PFSK-1 (cell line): ENCODE data around the gene ERICH4.

Source experiments
- FOXP2 ChIP-seq: optimal IDR thresholded peaks from 2 replicates; pipeline ENCODE3; 2011; ENCODE audit warnings: borderline replicate concordance, control low read depth, inconsistent platforms; ENCODE audit not compliant: insufficient read depth; ENCODE audit errors: extremely low read length, extremely low read depth
- POLR2AphosphoS5 ChIP-seq: IDR thresholded peaks from 2 replicates; pipeline ENCODE4 v1.6.1; 2012; ENCODE audit warnings: low read depth, mild to moderate bottlenecking, control low read depth, low read length, moderate library complexity
- SIN3A ChIP-seq: IDR thresholded peaks from 2 replicates; pipeline ENCODE4 v1.6.1; 2012; ENCODE audit warnings: mild to moderate bottlenecking, low read length, moderate library complexity, borderline replicate concordance; ENCODE audit not compliant: insufficient read depth
- TAF1 ChIP-seq: IDR thresholded peaks from 2 replicates; pipeline ENCODE4 v1.6.1; 2012; ENCODE audit warnings: low read length, control low read depth, borderline replicate concordance; ENCODE audit not compliant: insufficient read depth
- TF ChIP-seq, protein P1 (sequence below), 2 experiments: IDR thresholded peaks; 2 replicates each; pipeline versions ENCODE4 v1.6.1 to v1.8.0; 2011 to 2012; ENCODE audit warnings: low read depth in 2 of 2, low read length in 2 of 2, control low read depth in 1 of 2, inconsistent platforms in 1 of 2, mild to moderate bottlenecking in 1 of 2, moderate library complexity in 1 of 2; ENCODE audit not compliant: insufficient read depth in 1 of 2

ERICH4 gene

DNA sequence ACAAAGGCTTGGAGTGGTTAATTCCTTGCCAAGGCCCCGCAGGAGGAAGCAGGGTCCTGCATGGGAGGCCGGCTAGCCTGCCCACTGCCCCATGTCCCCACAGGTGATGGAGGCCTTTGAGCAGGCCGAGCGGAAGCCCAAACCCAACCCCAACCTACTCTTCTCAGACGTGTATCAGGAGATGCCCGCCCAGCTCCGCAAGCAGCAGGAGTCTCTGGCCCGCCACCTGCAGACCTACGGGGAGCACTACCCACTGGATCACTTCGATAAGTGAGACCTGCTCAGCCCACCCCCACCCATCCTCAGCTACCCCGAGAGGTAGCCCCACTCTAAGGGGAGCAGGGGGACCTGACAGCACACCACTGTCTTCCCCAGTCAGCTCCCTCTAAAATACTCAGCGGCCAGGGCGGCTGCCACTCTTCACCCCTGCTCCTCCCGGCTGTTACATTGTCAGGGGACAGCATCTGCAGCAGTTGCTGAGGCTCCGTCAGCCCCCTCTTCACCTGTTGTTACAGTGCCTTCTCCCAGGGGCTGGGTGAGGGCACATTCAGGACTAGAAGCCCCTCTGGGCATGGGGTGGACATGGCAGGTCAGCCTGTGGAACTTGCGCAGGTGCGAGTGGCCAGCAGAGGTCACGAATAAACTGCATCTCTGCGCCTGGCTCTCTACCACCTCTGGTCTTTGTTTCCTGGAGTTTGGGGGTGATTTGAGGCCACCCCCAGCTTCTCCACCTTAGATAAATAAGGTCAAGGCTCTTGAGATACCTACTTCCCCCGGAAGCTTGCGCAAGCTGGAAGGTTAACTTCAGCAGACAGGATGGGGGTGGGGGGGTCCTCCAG, 18.4 kb upstream of the ERICH4 start:
- TF ChIP-seq FOXP2 (no peak), POLR2AphosphoS5 (no peak), TAF1 (no peak), SIN3A (no peak)
- TF ChIP-seq, protein P1, sequence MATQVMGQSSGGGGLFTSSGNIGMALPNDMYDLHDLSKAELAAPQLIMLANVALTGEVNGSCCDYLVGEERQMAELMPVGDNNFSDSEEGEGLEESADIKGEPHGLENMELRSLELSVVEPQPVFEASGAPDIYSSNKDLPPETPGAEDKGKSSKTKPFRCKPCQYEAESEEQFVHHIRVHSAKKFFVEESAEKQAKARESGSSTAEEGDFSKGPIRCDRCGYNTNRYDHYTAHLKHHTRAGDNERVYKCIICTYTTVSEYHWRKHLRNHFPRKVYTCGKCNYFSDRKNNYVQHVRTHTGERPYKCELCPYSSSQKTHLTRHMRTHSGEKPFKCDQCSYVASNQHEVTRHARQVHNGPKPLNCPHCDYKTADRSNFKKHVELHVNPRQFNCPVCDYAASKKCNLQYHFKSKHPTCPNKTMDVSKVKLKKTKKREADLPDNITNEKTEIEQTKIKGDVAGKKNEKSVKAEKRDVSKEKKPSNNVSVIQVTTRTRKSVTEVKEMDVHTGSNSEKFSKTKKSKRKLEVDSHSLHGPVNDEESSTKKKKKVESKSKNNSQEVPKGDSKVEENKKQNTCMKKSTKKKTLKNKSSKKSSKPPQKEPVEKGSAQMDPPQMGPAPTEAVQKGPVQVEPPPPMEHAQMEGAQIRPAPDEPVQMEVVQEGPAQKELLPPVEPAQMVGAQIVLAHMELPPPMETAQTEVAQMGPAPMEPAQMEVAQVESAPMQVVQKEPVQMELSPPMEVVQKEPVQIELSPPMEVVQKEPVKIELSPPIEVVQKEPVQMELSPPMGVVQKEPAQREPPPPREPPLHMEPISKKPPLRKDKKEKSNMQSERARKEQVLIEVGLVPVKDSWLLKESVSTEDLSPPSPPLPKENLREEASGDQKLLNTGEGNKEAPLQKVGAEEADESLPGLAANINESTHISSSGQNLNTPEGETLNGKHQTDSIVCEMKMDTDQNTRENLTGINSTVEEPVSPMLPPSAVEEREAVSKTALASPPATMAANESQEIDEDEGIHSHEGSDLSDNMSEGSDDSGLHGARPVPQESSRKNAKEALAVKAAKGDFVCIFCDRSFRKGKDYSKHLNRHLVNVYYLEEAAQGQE (IDR thresholded peaks at IDR 0.05; ENCODE audit: insufficient read depth in 1 of 2, low read depth in 2 of 2, low read length in 2 of 2) = no peak

DNA sequence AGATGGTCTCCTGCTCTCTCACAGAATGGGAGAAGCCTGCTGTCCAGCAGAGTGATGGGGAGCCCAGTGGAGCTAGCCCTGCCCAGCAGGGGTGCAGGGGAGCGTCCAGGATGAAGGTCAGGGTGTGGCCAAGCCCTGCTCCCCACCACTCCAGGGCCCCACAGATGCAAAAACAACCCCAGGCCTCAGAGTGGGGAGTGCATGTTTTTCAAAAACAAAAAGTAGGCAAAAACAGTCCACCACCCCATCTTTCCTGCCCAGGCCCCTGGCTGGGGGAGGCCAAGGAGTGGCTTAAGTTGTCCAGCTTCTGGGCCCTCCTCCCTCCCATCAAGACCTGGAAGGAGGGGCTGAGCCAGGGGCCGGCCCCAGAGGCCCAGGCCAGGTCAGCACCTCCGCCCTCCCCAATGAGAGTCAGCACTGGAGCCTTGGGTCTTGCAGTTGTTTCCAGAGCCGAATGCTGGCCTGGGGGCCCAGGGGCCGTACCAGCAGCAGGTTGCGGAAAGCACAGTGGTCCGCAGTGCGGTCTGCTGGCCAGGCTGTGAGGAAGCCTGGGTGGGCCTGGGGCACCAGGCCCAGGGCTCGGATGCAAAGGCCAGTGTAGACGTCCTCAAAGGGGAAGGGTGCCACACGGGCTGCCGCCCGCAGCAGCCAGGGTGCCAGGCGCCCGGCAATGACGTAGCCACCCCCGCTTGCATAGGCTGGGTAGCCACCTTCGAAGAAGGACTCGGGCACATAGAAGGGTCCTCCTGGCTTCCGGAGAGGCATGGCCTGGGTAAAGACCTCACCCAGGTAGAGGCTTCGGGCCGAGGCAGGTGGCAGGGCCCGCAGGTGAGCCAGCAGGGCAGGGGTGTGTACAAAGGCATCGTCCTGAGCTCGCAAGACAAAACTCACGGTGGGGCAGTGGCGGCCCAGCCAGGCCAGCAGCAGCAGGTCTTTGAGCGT, 17.5 kb upstream of the ERICH4 start:
- TF ChIP-seq FOXP2 = no peak
- TF ChIP-seq, protein P1 (IDR thresholded peaks at IDR 0.05; ENCODE audit: insufficient read depth in 1 of 2, low read depth in 2 of 2, low read length in 2 of 2) = no peak
- no peak for TF ChIP-seq POLR2AphosphoS5
- no peak for TF ChIP-seq TAF1
- no peak for TF ChIP-seq SIN3A

DNA sequence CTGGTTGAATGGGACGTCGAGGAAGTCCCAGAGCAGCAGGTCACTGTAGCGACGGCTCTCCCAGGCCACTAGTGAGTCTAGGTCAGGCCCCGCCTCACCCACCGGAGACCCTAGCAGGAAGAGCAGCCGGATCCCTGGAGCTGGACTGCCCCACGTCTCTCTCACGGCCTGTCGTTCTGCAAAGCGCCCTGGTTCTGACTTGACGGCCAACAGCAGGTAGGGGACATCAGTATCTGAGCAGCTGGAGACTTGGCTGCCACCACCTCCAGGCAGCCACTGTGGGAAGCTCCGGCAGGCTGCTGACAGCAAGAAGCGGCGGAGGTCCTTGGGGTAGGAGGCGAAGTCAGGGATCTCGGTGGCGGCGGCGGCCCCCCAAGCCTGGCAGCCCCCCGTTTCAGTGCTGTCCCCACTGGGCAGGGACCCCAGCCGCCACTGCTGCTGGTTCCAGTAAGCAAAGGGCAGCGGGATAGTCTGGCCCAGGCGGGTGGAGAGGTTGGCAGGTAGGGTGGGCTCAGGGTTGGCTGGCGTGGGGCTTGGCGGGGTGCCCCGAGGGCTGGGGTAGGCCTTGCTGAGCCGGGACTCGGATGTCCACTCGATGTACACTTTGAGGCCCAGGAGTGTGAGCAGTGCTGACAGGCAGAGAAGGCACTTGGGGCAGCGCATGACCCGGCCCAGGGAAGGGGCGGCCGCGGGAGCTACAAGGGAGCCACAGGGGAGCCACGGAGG, 16.7 kb upstream of the ERICH4 start:
- TF ChIP-seq, protein P1 (IDR thresholded peaks at IDR 0.05; ENCODE audit: insufficient read depth in 1 of 2, low read depth in 2 of 2, low read length in 2 of 2) = no peak
- no peak for TF ChIP-seq POLR2AphosphoS5
- TF ChIP-seq SIN3A = no peak
- no peak for TF ChIP-seq TAF1
- TF ChIP-seq FOXP2 = no peak

DNA sequence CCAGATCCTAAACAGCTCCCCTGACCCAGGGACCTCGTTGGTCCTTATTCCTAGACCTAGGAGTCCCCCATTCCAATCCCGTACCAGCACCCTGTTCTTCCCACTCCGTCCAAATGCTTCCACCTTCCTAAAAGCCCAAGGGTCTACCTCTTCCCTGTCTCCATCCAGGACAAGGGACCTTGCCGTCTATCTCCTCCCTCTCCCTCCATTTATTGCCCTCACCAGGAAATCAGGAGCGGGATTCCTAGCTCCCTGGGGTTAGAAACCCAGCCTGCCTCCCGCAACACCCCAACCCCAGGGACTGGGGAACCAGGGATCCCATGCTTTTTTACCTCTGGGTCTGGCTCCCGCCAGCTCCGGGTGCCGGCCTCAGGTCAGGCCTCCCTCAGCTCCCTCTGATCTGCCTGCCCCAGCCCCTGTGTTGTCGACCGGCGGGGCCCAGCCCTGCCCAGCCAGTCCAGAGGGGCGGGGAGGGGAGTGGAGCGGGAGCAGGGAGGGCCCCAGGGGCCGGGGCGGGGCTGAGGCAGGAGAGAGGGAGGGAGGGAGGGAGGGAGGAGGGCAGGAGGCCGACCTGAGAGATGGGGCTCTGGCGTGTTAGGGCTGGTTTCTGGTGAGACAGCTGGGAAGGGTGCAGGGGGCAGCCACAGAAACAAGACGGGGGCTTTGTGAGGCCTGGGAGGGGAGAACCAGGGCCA, 15.9 kb upstream of the ERICH4 start, which contains the start of gene B3GNT8:
Gene B3GNT8 (minus strand): TSS at position 423 of the 695 bp plus-strand sequence. CDS start 596 bp downstream, outside the sequence.
- no peak for TF ChIP-seq FOXP2
- TF ChIP-seq POLR2AphosphoS5 = no peak
- TF ChIP-seq SIN3A = no peak
- TF ChIP-seq, protein P1 (IDR thresholded peaks at IDR 0.05; ENCODE audit: insufficient read depth in 1 of 2, low read depth in 2 of 2, low read length in 2 of 2) = no peak
- TF ChIP-seq TAF1 = no peak
